Measurements from ENCODE around the gene MTA1.

Gene MTA1

DNA sequence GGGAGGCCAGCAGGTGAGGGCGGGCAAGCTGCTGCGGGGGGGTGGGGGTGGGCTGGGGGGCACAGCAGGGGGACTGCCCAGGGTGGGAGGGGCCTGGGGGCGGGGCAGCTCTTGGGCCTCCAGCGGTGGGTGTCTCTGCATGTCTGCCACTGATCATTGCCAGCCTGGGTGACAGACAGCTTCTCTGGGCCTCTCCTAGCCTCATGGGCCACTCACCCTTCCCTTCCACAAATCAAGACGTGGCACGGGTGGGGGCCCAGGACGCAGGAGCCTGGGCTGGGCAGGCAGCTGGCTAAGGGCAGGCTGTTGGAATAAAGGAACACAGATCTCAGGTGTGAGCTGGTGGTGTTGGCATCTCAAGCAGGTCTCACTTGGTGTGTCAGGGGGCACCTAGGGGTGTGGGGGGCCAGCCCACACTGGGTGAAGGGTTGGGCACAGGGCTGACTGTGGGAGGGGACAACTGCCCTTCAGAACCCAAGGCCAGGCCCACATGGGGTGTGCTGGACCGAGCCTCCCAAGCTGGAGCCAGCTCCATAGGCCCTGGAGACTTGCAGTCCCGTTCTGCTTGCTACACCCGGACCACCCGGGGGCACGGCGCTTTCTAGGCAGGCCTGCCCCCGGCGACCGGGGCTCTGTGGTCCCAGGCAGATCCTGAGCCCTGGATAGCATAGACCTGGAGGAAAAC, 74.4 kb downstream of the MTA1 start:
- H3K9me2 ChIP-seq (replicated peaks; ENCODE audit: insufficient read depth, low read length), result no peaks in the 10 kb centered on the region
- TF ChIP-seq EZH2phosphoT487 (conservative IDR thresholded peaks at IDR 0.05; ENCODE audit: low read length), result no peak
- TF ChIP-seq, protein P1, sequence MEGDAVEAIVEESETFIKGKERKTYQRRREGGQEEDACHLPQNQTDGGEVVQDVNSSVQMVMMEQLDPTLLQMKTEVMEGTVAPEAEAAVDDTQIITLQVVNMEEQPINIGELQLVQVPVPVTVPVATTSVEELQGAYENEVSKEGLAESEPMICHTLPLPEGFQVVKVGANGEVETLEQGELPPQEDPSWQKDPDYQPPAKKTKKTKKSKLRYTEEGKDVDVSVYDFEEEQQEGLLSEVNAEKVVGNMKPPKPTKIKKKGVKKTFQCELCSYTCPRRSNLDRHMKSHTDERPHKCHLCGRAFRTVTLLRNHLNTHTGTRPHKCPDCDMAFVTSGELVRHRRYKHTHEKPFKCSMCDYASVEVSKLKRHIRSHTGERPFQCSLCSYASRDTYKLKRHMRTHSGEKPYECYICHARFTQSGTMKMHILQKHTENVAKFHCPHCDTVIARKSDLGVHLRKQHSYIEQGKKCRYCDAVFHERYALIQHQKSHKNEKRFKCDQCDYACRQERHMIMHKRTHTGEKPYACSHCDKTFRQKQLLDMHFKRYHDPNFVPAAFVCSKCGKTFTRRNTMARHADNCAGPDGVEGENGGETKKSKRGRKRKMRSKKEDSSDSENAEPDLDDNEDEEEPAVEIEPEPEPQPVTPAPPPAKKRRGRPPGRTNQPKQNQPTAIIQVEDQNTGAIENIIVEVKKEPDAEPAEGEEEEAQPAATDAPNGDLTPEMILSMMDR (IDR thresholded peaks at IDR 0.05; ENCODE audit: insufficient read depth, low read length, poor library complexity, severe bottlenecking), result no peak
- H3K9ac ChIP-seq (ENCODE audit: low read length), result no peak overlapping the region
- H4K20me1 ChIP-seq (ENCODE audit: low read depth, low read length), result no peaks in the 10 kb centered on the region
- H3K27ac ChIP-seq (ENCODE audit: low read depth, low read length), result no peak overlapping the region
- no peak overlapping the region for H3K4me2 ChIP-seq (ENCODE audit: low read depth, low read length, poor library complexity, severe bottlenecking)
- H3K36me3 ChIP-seq (ENCODE audit: low read length), result no peaks in the 10 kb centered on the region
- H3K27me3 ChIP-seq (ENCODE audit: low read length), result no peaks in the 10 kb centered on the region
- H3K79me2 ChIP-seq (ENCODE audit: insufficient read depth, low read length), result no peaks in the 10 kb centered on the region
- no peak overlapping the region for H2AFZ ChIP-seq (ENCODE audit: low read depth, low read length, severe bottlenecking)
- no peak overlapping the region for H3K4me3 ChIP-seq (ENCODE audit: insufficient read depth, low read length, poor library complexity, severe bottlenecking)
- peaks cover 5% of the 10 kb centered on the region; the same call in 1 of the 2 replicates for H3F3A ChIP-seq (ENCODE audit: insufficient read depth)
- no peaks in the 10 kb centered on the region for H3K9me3 ChIP-seq (ENCODE audit: insufficient read depth, low read length)

DNA sequence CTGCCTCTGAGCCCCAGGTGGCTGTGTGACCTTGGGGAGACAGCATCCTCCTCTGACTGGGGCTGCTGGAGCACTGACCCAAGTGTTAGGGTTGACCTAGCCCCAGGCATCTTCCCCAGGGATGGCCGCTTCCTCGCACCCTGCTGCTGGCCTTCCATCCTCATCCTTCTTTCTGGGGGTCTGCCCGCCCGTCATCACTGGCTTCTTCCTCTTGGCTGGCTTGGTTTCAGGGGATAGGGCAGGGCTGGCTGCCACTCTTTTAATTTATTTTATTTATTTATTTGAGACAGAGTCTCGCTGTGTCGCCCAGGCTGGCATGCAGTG, 74.9 kb downstream of the MTA1 start:
- no peaks in the 10 kb centered on the region for H3K79me2 ChIP-seq (ENCODE audit: insufficient read depth, low read length)
- no peaks in the 10 kb centered on the region for H3K36me3 ChIP-seq (ENCODE audit: low read length)
- no peak overlapping the region for H3K4me2 ChIP-seq (ENCODE audit: low read depth, low read length, poor library complexity, severe bottlenecking)
- TF ChIP-seq, protein P1 (IDR thresholded peaks at IDR 0.05; ENCODE audit: insufficient read depth, low read length, poor library complexity, severe bottlenecking), result no peak
- TF ChIP-seq EZH2phosphoT487 (conservative IDR thresholded peaks at IDR 0.05; ENCODE audit: low read length), result no peak
- H4K20me1 ChIP-seq (ENCODE audit: low read depth, low read length), result no peaks in the 10 kb centered on the region
- H3K4me3 ChIP-seq (ENCODE audit: insufficient read depth, low read length, poor library complexity, severe bottlenecking), result no peak overlapping the region
- H3K27me3 ChIP-seq (ENCODE audit: low read length), result no peaks in the 10 kb centered on the region
- H3K9me3 ChIP-seq (ENCODE audit: insufficient read depth, low read length), result no peaks in the 10 kb centered on the region
- no peak overlapping the region for H2AFZ ChIP-seq (ENCODE audit: low read depth, low read length, severe bottlenecking)
- no peak overlapping the region for H3K9ac ChIP-seq (ENCODE audit: low read length)
- no peaks in the 10 kb centered on the region for H3K9me2 ChIP-seq (replicated peaks; ENCODE audit: insufficient read depth, low read length)
- peaks cover 5% of the 10 kb centered on the region; the same call in 1 of the 2 replicates for H3F3A ChIP-seq (ENCODE audit: insufficient read depth)
- no peak overlapping the region for H3K27ac ChIP-seq (ENCODE audit: low read depth, low read length)

DNA sequence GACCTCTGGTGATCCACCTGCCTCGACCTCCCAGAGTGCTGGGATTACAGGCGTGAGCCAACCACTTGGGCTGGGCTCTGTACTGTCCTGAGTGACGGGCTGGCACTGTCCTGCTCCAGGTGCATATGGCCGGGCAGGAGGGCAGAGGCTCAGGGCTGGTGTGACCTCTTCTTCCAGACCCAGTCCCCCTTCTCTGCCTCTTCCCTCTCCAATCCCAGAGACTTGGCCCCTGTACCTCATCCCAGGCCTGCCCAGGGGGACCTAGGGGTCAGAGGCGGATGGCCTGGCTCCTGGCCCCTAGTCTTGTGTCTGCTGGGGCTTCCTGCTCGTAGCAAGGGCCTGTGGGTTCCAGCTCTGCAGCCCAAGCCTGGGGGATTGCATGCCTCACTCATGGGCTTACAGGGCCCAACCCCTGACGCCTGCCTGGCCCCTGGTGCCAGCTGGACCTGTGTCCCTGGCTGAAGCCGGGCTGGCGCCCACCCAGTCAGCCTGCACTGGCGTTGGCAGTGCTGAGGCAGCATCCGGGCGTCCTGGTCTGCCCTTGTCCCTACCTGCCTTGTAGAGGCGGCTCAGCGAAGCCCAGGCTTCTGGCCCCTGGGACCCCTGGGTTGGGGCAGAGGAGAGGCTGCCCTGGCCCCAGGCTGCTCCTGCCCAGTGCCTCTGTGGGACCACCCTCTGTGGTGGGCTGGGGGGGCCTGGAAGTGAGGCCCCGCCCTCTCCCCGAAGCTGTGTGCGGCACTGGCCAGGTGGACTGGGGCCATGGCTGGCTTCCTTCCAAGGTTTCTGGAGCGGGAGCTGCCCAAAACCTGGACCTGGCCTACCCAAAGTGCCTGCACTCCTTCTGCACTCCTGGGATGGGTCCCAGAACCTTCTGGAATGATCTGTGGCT, 75.7 kb downstream of the MTA1 start:
- H3K4me3 ChIP-seq (ENCODE audit: insufficient read depth, low read length, poor library complexity, severe bottlenecking), result no peak overlapping the region
- no peak overlapping the region for H3K9ac ChIP-seq (ENCODE audit: low read length)
- TF ChIP-seq EZH2phosphoT487 (conservative IDR thresholded peaks at IDR 0.05; ENCODE audit: low read length), result no peak
- TF ChIP-seq, protein P1 (IDR thresholded peaks at IDR 0.05; ENCODE audit: insufficient read depth, low read length, poor library complexity, severe bottlenecking), result no peak
- H4K20me1 ChIP-seq (ENCODE audit: low read depth, low read length), result no peaks in the 10 kb centered on the region
- no peak overlapping the region for H2AFZ ChIP-seq (ENCODE audit: low read depth, low read length, severe bottlenecking)
- no peak overlapping the region for H3K27ac ChIP-seq (ENCODE audit: low read depth, low read length)
- H3K9me3 ChIP-seq (ENCODE audit: insufficient read depth, low read length), result no peaks in the 10 kb centered on the region
- no peaks in the 10 kb centered on the region for H3K9me2 ChIP-seq (replicated peaks; ENCODE audit: insufficient read depth, low read length)
- H3K4me2 ChIP-seq (ENCODE audit: low read depth, low read length, poor library complexity, severe bottlenecking), result no peak overlapping the region
- no peaks in the 10 kb centered on the region for H3K79me2 ChIP-seq (ENCODE audit: insufficient read depth, low read length)
- no peaks in the 10 kb centered on the region for H3K36me3 ChIP-seq (ENCODE audit: low read length)
- no peaks in the 10 kb centered on the region for H3K27me3 ChIP-seq (ENCODE audit: low read length)
- H3F3A ChIP-seq (ENCODE audit: insufficient read depth), result peaks cover 5% of the 10 kb centered on the region; the same call in 1 of the 2 replicates

All from SU-DHL-6 (cell line).